ENCODE results near the gene AHCY. TPM values are rescaled to one million over a fixed set of nuclear protein-coding genes. Genes with fewer than 3 reads are reported as not detected.
A peak's percentile ranks its signal among the peaks of the same experiment; 100 is the strongest.

AHCY gene
- polyA plus RNA-seq, 1 experiment = 247 TPM

- POLR2A ChIA-PET = interaction anchor here (0.6 kb wide), 1 partner anchor 155 kb away, joined by 4 read pairs; no protein-coding TSS in a partner anchor
- CTCF ChIA-PET = interaction anchor here (0.6 to 6.1 kb wide), 84 partner anchors 9 to 473 kb away, joined by 3 to 63 read pairs (median 6); partner anchors contain the start of genes AHCY, ASIP, DYNLRB1 and ITCH
- TF ChIP-seq CTCF (IDR thresholded peaks at IDR 0.05; ENCODE audit: insufficient read depth, low read depth, low read length) = no peak
- Histone ChIP-seq H3K36me3 (ENCODE audit: control insufficient read depth, insufficient read depth, low read length) (no peaks in the 10 kb centered on the region), H3K27me3 (ENCODE audit: control insufficient read depth, insufficient read depth, low read length) (no peaks in the 10 kb centered on the region), H3K4me3 (ENCODE audit: low read depth, low read length) (no peak overlapping the region)
- no peak for DNase-seq (ENCODE audit: low read depth)
Measured at GRCh38 chr20:34312024-34312460, 8.9 kb upstream of the AHCY start.

- no peak overlapping the region for H3K4me3 ChIP-seq (ENCODE audit: low read depth, low read length)
- POLR2A ChIA-PET = no interaction called here
Measured at GRCh38 chr20:34311118-34312023, 8.2 kb upstream of the AHCY start.

GRCh38 chr20:34310481-34311117 is 7.4 kb upstream of the AHCY start:
- POLR2A ChIA-PET = no interaction called here
- no peaks in the 10 kb centered on the region for H3K36me3 ChIP-seq (ENCODE audit: control insufficient read depth, insufficient read depth, low read length)
- H3K27me3 ChIP-seq (ENCODE audit: control insufficient read depth, insufficient read depth, low read length) = no peaks in the 10 kb centered on the region
- H3K4me3 ChIP-seq (ENCODE audit: low read depth, low read length) = no peak overlapping the region
- CTCF ChIA-PET = interaction anchor here (0.8 to 6.1 kb wide), 15 partner anchors 8 to 226 kb away, joined by 3 to 60 read pairs (median 17); partner anchors contain the start of gene AHCY
- DNase-seq (ENCODE audit: low read depth) = no peak
- TF ChIP-seq CTCF (IDR thresholded peaks at IDR 0.05; ENCODE audit: insufficient read depth, low read depth, low read length) = no peak

More at GRCh38 chr20:34311118-34312023, 8.2 kb upstream of the AHCY start:
- no peak for DNase-seq (ENCODE audit: low read depth)
- H3K36me3 ChIP-seq (ENCODE audit: control insufficient read depth, insufficient read depth, low read length) = no peaks in the 10 kb centered on the region
- TF ChIP-seq CTCF (IDR thresholded peaks at IDR 0.05; ENCODE audit: insufficient read depth, low read depth, low read length) = peak; percentile 37
- CTCF ChIA-PET = interaction anchor here (0.8 to 6.1 kb wide), 49 partner anchors 8 to 461 kb away, joined by 3 to 63 read pairs (median 7); partner anchors contain the start of genes AHCY, ASIP, DYNLRB1 and TP53INP2
- H3K27me3 ChIP-seq (ENCODE audit: control insufficient read depth, insufficient read depth, low read length) = no peaks in the 10 kb centered on the region

GRCh38 chr20:34309691-34310090 is 6.5 kb upstream of the AHCY start:
- no peaks in the 10 kb centered on the region for H3K36me3 ChIP-seq (ENCODE audit: control insufficient read depth, insufficient read depth, low read length)
- no peak for DNase-seq (ENCODE audit: low read depth)
- no peak overlapping the region for H3K4me3 ChIP-seq (ENCODE audit: low read depth, low read length)
- H3K27me3 ChIP-seq (ENCODE audit: control insufficient read depth, insufficient read depth, low read length) = no peaks in the 10 kb centered on the region
- TF ChIP-seq CTCF (IDR thresholded peaks at IDR 0.05; ENCODE audit: insufficient read depth, low read depth, low read length) = no peak
- ChIA-PET CTCF (interaction anchor here (0.7 to 6.1 kb wide), 2 partner anchors 120 to 160 kb away, joined by 3 to 60 read pairs; no protein-coding TSS in a partner anchor), POLR2A (no interaction called here)
